Cardiac fibroblast (primary cell): ENCODE results near the gene DDI2.

Source experiments
- DNase-seq, 2 donors: peaks; one replicate each; pipeline versions ENCODE4 v3.0.0 to v3.0.0-alpha.2; 2010; ENCODE audit warnings: low read depth in 2 of 2
- H3K4me3 ChIP-seq, 2 donors: replicated peaks in 1 of 2; 1 replicate in 1 of 2; 2 replicates in 1 of 2; pipeline ENCODE4 v1.5.1; 2011; ENCODE audit warnings: low read depth in 2 of 2, low read length in 2 of 2, mild to moderate bottlenecking in 2 of 2, moderate library complexity in 1 of 2
- TF ChIP-seq, protein P1 (sequence below): IDR thresholded peaks from one replicate; pipeline ENCODE4 v1.5.1; 2011; ENCODE audit warnings: low read depth, mild to moderate bottlenecking, low read length, inconsistent platforms

The DDI2 gene

GRCh38 chr1:15678578-15678977 lies 61.3 kb downstream of the DDI2 start:
- H3K4me3 ChIP-seq, result no peak overlapping the region
- TF ChIP-seq, protein P1, sequence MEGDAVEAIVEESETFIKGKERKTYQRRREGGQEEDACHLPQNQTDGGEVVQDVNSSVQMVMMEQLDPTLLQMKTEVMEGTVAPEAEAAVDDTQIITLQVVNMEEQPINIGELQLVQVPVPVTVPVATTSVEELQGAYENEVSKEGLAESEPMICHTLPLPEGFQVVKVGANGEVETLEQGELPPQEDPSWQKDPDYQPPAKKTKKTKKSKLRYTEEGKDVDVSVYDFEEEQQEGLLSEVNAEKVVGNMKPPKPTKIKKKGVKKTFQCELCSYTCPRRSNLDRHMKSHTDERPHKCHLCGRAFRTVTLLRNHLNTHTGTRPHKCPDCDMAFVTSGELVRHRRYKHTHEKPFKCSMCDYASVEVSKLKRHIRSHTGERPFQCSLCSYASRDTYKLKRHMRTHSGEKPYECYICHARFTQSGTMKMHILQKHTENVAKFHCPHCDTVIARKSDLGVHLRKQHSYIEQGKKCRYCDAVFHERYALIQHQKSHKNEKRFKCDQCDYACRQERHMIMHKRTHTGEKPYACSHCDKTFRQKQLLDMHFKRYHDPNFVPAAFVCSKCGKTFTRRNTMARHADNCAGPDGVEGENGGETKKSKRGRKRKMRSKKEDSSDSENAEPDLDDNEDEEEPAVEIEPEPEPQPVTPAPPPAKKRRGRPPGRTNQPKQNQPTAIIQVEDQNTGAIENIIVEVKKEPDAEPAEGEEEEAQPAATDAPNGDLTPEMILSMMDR, result no peak
- DNase-seq, result peak; percentile 77 to 93

DNA sequence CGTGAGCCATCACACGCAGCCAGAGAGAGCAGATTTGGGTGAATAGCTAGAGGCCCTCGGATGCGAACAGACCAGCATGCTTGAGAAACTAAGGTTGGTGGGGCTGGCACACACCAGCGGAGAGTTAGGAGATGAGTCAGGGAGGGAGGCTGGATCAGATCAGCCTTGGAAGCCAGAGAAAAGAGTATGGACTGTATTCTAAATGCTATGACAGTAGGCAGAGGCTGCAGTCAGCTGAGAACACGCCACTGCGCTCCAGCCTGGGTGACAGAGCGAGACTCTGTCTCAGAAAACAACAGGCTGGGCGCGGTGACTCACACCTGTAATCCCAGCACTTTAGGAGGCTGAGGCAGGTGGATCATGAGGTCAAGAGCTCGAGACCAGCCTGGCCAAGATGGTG lies 62.9 kb downstream of the DDI2 start:
- peak; percentile 67 to 87 for DNase-seq
- TF ChIP-seq, protein P1, result no peak
- H3K4me3 ChIP-seq, result no peak overlapping the region

DNA sequence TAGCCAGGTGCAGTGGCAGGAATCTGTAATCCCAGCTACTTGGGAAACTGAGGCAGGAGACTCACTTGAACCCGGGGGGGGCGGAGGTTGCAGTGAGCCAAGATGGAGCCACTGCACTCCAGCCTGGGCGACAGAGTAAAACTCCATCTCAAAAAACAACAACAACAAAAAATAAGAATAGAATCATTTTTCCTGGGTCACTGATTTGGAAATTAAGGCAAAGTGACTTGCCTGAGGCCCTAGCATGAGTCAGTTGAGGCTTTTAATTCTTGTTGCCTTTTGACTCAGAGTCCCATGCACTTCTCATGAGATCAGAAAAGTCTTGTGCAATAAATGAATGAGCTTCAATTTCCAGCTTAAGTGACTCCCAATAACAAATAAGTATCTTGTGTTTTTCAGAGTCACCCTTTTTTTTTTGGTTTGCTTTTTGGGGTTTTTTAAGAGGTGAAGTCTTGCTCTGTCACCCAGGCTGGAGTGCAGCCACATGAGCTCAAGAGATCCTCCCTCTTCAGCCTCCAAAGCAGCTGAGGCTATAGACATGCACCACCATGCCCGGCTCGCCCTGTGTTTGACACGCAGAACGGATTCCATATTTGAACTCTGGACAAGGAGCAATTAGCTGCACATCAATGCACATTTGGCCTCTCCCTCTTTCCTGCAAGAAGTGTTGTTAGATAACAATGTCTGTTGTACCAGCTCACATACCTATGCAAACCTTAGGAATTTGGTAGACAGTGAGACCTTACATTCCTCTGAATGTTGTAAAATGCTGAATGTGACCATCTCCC lies 63.5 kb downstream of the DDI2 start:
- TF ChIP-seq, protein P1, result no peak
- DNase-seq, result peak; percentile 89 to 98
- no peak overlapping the region for H3K4me3 ChIP-seq

DNA sequence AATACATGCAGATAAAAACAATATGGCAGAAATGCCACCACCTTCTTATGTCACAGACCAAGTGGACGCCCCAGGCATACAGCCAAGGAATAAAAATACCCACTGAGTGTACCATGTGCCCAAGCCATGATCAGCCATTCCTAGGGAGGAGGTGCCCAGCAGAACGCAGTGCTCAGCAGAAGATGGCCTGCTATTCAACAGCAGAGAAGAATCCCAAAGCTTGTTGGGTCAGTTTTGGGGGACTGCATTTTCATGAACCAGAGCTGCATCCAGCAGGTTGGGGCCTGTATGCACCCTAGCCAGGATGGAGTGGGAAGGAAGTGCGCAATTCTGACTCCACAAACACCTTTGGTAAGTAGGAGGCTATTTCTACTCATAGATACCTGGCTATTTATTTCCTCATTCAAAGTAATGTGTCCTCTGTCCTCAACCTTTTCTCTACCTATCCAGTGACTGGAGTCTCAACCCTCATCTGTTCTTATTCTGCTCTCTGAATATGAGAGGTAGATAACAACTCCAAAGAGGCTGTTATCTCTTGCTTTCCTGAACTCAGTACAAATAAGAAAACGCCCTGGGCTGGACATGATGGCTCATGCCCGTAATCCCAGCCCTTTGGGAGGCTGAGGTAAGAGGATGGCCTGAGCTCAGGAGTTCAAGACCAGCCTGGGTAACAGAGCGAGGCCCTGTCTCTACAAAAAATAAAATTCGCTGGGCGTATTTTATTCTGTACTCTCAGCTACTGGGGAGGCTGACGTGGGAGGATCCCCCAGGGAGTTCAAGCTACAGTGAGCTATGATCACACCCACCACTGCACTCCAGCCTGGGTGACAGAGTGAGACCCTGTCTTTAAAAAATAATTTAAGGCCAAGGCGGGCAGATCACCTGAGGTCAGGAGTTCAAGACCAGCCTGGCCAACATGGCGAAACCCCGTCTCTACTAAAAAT lies 64.4 kb downstream of the DDI2 start:
- TF ChIP-seq, protein P1, result no peak
- no peak overlapping the region for H3K4me3 ChIP-seq
- peak in 1 of 2 donors; percentile 51 for DNase-seq

GRCh38 chr1:15682936-15683341 lies 65.7 kb downstream of the DDI2 start:
- DNase-seq, result no peak
- H3K4me3 ChIP-seq, result no peak overlapping the region
- TF ChIP-seq, protein P1, result no peak

GRCh38 chr1:15683345-15684039 lies 66.2 kb downstream of the DDI2 start:
- TF ChIP-seq, protein P1, result no peak
- no peak for DNase-seq
- peak overlapping the region; percentile 76 to 79 for H3K4me3 ChIP-seq
